Renal pelvis (tissue), 4 donors: ENCODE data around the gene ATP8A2. TPM values are rescaled to one million over a fixed set of nuclear protein-coding genes. Genes with fewer than 3 reads are reported as not detected.

ENCODE experiments used
- DNase-seq: peaks from one replicate; pipeline ENCODE4 v3.0.0-alpha.2; 2013
- polyA plus RNA-seq, 3 donors: library from polyadenylated mRNA; unstranded; fragments of 120-200 nt; gene quantifications; one replicate each; pipeline ENCODE4 v1.2.1, GENCODE V29; 2013; ENCODE audit not compliant: insufficient read length in 3 of 3

Gene ATP8A2
- polyA plus RNA-seq, 3 donors: 4.8 to 5.4 (median 5.1) TPM

DNA sequence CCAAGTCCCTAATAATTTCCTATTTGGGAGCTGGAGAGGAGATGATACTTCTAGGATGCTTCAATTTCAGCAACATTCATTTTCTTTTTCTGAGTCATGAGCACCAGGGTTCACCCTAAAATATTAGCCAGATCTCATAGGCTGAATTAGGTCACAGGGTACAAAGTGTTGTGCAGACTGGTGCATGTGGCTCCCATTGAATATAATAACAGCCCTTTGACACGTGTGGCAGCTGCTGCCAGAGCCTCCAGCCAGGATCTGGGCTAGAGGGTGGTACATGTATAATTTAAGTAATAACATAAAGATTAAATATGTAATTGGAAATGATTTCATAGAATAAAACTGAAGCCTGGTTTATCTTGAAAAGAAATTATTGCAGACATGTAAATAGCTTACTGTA is 244.9 kb downstream of the ATP8A2 start:
- no peak for DNase-seq

DNA sequence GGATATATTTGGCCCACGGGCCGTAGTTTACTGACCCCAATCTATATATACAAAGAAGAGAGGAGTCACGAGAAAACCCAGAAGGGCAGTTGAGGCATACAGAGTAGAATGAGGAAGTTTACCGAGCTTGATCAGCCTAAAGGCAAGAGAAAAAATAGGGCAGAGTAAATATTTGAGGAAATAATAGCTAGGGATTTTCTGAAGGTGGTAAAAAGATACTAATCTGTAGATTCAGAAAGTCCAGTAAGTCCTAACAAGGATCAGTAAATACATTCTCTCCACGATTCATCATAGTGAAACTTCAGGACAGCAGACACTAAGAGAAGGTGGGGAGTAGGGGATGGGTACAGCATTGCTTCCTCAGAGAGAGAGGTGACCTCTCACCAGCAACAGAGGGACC is 248.1 kb downstream of the ATP8A2 start:
- no peak for DNase-seq

DNA sequence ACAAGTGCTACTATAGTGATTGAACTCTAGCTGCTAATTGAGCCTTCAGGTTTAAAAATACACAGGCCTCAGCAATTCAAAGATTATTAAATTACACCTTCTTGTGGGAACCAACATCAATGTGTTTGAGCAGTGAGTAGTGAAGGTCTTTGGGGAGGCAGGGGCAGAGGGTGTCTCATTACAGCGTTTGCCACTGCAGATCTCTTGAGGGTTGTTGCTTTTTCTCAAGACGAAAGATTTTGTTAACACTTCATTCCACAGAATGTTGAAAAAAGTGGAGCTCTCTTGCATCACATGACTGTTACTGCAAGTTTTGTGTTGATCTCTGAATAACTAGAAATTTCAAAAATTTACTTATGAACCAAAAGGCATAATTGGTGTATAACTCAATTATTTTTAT is 253.6 kb downstream of the ATP8A2 start:
- DNase-seq: peak; percentile 48

- DNase-seq: no peak
Observed at GRCh38 chr13:25630329-25630900, 258.6 kb downstream of the ATP8A2 start.

DNA sequence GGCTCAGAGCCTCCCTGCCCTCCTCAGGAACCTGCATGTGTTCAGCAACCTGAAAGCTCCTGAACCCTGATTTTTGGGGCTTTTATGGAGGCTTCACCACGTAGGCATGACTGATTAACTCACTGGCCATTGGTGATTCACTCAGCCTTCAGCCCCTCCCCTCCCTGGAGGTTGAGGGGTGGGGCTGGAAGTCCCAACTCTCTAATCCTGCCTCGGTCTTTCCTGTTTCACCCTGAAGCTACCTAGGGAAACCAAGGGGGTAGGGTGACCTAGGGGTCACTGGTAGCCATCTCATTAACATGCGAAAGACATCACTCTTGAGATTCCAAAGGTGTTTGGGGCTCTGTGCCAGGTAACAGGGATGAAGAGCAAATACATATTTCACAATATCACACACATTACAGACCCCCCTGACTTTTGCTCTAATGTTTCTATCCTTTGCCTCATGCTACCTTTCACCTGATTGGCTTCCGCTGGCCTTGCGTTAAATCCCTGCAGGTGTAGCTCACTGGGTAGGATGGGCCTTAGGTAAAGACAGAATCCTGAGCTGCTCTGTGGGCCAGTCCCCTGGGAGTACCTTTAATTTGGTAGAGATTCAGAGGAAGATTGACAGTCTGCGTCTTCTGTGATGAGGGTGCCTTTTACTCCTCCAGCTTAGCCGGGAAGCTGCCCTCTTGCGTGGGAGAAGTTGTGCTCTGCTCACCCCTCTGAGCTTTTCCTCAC is 260.6 kb downstream of the ATP8A2 start:
- no peak for DNase-seq

DNA sequence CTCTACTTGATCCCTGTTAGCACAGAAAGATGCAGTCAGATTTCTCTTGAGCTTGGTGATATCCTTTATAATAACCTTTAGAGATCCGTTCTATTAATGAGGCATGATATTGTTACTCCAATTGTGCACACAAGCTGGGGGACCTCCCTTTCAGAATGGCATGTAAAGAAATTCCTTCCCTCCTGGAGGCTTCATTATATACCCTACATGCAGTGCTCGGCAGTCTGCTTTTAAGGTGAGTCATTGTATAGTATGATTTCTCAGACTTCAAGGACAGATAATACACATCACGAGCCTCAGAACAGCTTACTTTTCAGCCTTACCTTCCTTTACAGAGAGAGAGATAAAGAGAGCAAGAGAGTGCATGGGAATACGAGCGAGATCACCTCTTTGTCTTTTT is 261.3 kb downstream of the ATP8A2 start:
- DNase-seq: no peak

DNA sequence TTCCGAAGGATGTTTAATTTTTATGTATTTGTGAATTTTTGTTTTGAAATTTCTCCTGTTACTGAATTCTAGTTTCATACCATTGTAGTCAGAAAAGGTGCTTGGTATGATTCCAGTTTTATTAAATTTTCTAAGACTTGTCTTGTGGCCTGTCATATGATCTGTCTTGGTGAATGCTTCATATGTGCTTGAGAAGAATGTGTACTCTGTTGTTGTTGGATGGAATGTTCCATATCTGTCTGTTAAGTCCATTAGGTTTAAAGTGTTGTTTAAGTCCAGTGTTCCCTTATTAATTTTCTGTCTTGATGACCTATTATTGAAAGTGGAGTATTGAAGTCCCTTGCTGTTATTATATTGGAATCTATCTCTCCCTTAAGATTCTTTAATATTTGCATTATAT is 273.9 kb downstream of the ATP8A2 start:
- DNase-seq: no peak

GRCh38 chr13:25649001-25649633 is 277.3 kb downstream of the ATP8A2 start:
- no peak for DNase-seq

DNA sequence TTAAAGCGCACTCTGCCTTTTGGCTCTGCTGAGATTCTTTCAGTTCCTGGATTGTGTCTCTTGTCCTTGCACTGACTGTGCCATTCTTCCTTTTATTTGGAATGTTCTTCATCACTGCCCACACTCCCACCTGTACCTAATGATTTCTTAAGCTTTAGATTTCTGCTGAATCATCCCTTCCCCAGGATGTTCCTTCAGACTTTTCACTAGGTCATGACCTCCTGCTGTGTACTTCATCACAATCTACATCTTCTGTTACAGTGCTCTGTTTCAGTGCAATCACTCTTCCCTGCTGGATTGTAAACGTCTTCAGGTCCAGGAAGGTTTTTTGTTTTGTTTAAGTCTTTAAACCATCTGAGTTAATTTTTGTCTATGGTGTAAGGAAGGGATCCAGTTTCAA is 281.0 kb downstream of the ATP8A2 start:
- DNase-seq: peak; percentile 48

GRCh38 chr13:25654322-25654721 is 282.5 kb downstream of the ATP8A2 start:
- DNase-seq: no peak

GRCh38 chr13:25657157-25657556 is 285.4 kb downstream of the ATP8A2 start:
- peak; percentile 74 for DNase-seq

DNA sequence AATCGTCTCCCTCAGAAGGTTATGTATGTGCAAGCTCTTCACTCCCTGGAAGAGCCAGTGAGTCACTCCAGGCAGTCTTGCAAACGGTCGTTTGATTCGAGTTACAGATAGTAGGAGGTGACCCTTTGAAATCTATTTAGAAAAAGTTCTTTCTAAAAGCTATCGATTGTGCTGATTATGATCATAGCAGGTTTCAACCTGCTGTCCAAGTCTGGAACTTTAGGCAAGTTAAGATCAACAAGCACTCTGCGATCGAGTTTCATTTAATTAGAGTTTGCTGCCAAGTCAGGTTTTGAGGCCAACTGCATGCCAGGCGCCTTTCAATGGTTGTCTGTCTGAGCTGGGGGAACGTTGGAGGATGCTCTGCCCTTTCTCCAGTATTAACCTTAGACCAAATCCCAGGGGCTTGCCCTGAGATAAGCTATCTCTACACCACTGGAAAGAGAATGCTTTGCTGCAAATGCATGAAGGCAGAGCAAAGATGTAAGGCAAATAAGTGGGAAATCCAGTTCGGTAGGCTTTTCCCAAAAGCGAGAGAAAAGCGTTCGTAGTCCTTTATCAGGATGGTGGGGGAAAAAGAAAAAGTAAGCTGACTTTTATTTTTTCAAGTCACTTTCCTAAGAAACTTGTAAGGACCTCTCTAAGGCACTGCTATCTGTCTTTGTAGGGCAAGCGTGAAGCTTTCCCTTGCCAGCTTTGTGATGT is 287.5 kb downstream of the ATP8A2 start:
- DNase-seq: peak; percentile 40

DNA sequence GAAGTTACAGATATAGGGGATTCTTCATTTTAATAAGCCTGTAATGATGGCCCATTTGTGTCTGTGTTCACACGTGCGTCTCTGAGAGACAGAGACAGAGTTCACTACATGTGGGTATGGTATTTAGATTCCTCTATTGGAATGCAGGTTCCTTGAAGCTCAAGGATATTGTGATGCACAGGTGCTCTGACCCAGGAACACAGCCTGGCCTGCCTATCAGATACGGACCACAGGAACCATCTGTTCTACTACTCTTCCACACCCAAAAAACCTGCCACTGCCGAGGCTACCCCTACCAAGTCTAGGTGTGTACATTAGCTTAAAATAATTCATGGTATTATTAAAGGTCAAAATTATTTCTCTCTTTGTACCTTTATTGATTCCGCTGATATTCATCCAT is 289.2 kb downstream of the ATP8A2 start:
- no peak for DNase-seq

DNA sequence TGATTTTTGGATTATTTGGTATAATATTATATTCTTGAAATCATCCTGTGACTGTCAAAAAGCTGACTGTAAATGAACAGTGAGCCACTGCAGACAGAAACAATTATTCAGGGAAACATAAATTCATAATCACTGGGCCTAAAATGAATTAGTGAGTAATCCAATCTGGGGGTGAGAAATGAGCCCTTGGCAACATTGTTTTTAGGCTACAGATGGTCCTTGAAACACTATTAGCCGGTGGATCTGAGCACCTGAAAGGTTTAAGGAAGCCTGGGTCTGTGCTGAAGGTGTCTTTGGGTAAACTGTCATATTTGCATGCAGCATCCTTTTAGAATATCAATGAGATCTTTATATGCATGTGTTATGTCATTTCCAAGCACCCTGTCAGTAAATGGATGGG is 290.7 kb downstream of the ATP8A2 start:
- no peak for DNase-seq

DNA sequence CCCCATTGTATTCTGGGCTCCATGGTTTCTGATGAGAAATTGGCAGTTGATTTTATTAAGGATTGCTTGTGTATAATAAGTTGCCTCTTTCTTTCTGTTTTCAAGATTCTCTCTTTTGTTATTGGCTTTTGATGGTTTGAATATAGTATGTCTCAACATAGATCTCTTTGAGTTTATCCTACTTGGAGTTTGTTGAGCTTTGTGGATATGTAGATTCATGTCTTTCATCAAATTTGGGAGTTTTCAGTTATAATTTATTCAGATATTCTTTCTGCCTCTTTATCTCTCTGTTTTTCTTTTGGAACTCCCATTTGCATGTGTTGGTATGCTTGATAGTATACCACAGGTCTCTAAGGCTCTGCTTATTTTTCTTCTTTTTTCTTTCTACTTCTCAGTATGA is 296.6 kb downstream of the ATP8A2 start:
- DNase-seq: no peak

DNA sequence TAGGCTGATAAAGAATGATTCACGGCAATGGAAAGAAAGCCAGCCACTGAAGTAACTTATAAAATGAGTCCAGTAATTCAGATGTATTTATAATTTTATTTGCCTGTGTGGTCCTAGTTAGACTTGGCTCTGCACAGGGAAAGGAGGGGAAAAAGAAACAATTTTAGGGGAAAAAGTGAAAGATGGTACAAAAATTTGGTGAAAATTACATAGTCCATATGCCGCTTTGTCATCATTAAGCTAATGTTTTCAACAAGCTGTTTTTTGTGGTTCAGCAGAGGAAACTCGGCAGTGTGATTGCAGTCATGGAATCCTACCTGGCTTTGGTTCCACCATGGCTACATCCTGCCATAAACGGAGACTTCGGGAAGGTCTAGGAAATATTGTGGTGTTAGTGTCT is 301.9 kb downstream of the ATP8A2 start:
- DNase-seq: no peak

DNA sequence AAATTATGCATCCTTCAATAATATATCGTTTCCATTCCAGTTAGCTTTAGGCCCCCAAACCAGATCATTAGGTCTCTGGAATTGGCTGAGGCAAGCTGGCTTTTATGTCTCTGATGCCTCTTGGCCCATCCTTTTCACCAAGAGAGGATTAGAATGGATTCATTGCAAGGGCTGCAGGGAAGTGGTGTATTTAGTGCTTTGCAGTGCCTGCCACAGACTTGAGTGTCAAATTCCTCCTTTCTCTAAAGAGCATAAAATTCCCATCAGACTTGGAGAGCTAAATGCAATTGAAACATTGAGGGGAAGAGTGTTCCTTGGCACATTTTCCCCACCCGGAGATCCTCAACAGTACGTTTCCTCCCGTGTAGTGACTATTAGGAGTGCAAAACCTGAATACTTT is 302.6 kb downstream of the ATP8A2 start:
- DNase-seq: no peak

GRCh38 chr13:25675060-25675459 is 303.3 kb downstream of the ATP8A2 start:
- DNase-seq: no peak

- DNase-seq: no peak
Observed at GRCh38 chr13:25677956-25678355, 306.2 kb downstream of the ATP8A2 start.

GRCh38 chr13:25678398-25678797 is 306.6 kb downstream of the ATP8A2 start:
- DNase-seq: no peak

- no peak for DNase-seq
Observed at GRCh38 chr13:25679159-25679558, 307.4 kb downstream of the ATP8A2 start.

- no peak for DNase-seq
Observed at GRCh38 chr13:25679936-25680335, 308.2 kb downstream of the ATP8A2 start.

GRCh38 chr13:25682276-25682675 is 310.5 kb downstream of the ATP8A2 start:
- DNase-seq: no peak
